ENCODE results near the gene OR52K2.
"Not testable (repeated sequence)": the region's sequence is repeated elsewhere in the genome, so short reads cannot be mapped to it uniquely, and the experiment has no call there.

Gene OR52K2

DNA sequence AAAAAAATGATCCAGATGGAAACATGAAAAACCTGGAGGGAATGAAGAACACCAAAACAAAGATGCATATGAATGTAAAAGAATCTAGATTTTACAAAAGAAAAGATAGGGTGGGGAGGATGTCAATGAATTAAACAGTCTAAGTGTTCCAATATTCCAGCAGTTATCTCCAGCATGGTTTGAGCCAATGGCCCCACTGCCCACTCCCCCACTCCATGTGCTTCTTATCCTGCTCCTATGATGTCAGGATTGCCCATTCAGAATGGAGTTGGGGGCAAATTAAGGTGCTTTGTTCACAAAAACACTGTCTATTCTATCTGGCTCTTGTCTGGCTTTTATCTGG lies 32.1 kb downstream of the OR52K2 start:
- no peak for DNase-seq

DNA sequence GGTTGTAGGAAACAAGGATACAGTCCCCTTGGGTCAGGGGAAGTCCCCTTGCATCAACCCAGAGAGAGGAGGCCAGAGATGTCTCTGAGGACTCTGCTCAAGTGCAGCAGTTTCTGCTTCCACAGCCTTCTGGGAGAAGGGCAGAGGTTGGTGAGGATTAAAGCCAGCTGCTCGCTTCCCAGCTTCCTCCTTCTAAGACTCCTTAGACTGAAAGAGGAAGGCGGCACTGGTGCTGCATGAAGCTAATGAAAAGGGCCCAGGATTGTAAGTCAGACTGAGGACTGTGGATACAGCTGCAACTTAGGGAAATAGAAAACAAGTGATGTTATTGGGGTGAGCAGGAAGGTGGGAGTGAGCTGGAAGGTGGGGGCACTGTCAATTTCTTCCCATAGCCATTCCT lies 33.4 kb downstream of the OR52K2 start, which contains the start of gene OR52K1:
Gene OR52K1 (plus strand): TSS at position 202 of the 400 bp plus-strand sequence. CDS start 6,255 bp downstream, outside the sequence.
- DNase-seq, result no peak

DNA sequence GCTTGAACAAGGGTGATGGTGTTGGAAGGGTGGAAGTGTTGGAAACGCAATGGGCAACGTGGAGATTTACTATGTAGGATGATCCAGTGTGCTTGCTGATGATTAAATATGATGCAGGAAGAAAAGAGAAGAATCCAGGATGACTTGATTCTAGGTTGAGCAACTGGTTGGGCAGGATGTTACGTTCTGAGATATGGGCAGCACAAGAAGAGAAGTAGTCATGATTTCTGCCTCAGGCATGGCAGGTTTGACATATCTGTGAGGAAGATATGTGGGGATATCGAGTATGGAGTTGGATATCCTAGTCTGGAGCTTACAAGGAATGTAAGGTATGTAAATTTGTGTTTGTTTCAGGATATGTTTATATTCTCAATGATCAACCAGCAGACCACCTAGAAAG lies 35.2 kb downstream of the OR52K2 start:
- DNase-seq, result no peak

DNA sequence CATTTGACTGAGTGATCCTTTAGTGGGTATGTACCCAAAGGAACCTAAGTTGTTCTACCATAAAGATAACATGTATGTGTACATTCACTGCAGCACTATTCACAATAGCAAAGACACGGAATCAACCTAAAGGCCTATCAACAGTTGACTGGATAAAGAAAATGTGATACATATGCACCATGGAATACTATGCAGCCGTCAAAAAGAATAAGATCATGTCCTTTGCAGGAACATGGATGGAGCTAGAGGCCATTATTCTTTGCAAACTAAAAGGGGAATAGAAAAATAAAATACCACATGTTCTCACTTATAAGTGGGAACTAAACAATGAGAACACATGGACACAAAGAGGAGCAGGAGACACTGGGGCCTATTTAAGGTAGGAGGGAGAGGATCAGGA lies 42.3 kb downstream of the OR52K2 start:
- not testable (repeated sequence) for DNase-seq

DNA sequence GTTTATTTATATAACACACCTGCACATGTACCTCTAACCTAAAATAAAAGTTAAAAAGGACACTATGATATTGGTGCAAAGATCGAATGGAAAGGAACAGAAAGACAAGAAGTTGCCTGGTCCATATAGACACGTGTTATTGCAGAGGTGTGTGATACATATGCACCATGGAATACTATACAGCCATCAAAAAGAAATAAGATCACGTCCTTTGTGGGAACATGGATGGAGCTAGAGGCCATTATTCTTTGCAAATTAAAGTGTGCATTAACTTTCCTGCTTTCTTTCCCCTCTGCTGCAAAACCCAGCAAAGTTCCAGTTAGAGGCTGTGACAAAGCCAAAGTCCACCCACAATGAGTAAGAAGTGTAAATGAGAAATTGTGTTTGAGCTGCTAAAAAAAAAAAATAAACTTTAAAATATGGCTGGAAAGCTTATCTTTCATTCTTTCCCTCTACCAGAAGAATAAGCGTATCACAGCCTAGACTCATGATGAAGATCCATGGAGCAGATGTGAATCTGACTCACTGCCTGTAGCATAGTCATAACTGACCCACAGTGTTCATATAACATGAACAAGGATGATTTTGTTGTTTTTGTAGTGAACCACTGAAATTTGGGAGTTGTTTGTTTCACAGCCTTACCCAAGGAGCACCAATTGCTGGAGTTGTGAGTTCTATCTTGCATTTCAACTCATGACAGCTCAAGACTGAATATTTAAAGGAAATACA lies 42.9 kb downstream of the OR52K2 start:
- DNase-seq, result no peak

DNA sequence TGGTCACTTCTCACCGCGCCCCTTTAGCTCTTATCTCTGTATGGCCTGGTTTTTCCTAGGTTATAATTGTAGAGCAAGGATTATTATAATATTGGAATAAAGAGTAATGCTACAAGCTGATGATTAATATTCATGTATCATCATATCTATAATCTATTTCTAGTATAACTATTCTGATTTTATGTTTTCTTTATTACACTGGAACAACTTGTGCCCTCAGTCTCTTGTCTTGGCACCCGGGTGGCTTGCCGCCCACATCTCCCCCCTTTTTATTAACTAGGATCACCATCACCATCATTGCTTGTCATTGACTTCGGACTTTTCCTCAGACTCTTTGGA lies 44.4 kb downstream of the OR52K2 start:
- no peak for DNase-seq

DNA sequence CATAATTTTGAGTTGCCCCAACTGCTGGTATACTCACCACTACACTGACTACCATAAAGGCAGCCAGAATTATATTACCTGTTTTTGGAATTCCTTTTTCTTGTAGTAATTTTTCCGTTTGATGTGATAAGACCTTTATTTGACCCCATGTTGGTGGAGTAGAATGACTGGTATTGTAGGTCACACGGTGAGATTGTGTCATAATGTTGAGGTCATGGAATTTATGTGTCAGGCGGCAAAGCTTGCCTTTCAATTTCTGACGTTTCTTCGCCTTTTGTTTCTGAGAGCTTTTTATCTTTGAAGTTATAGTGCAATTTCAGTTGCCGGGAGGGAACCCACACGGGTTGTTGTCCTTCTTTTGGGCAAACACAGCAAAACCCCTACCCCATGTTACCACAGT lies 46.4 kb downstream of the OR52K2 start:
- no peak for DNase-seq

DNA sequence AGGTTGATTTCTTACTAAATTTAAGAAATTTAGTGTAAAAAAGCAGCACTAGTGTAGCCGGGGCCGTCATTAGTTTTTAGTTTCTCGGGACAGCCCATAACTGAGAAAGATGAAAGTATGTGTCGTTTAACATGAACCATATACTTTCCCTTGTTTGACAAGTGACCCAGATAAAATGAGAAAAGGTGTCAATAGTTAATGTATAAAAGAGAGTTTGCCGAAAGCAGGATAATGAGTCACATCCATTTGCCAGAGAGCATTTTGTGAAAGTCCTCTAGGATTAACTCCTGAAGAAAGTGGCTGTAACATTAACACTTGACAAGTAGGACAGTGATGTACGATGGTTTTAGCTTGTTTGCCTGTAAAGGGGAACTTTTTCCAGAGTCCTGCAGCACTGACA lies 46.9 kb downstream of the OR52K2 start:
- DNase-seq, result no peak

DNA sequence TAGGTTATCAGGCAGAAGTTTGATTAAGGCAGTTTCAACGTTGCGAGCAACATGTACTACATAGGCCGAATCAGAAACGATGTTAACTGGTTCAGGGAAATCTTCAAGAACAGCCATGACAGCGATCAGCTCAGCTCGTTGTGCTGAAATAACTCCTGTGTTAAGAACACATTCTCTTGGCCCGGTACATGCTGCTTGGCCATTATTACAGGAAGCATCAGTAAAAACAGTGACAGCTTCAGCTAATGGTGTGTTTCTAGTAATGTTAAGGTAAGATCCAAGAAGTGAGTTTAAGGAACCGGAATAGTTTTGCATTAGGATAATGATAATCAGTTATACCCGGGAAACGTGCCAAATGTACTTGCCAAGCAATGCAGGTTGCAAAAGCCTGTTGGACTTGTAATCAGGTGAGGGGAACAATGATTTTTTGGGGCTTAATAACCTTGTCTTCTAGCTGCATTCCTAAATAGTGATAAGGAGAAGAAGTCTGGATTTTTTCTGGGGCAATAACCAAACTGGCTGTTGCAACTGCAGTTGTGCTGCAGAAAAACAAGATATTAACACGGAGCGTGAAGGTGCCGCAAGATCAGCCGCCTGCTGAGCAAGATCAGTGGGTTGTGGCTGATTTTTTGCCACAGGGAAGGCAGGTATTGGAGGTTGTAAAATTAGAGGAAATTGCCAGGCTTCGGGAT lies 47.6 kb downstream of the OR52K2 start:
- no peak for DNase-seq
